ES-I3 (cell line): ENCODE measurements around the gene SSTR5.

ENCODE experiments used
- H3K36me3 ChIP-seq: 2 replicates; pipeline ENCODE4 v1.6.1; 2013; ENCODE audit warnings: mild to moderate bottlenecking, low read length, control low read depth, moderate library complexity; ENCODE audit not compliant: insufficient read depth
- H3K4me1 ChIP-seq: 2 replicates; pipeline ENCODE4 v1.6.1; 2013; ENCODE audit warnings: mild to moderate bottlenecking, control low read depth, low read length; ENCODE audit not compliant: insufficient read depth
- H3K9ac ChIP-seq: 2 replicates; pipeline ENCODE4 v1.6.1; 2013; ENCODE audit warnings: low read depth, mild to moderate bottlenecking, low read length, moderate library complexity
- H3K9me3 ChIP-seq: 2 replicates; pipeline ENCODE4 v1.6.1; 2013; ENCODE audit warnings: mild to moderate bottlenecking, low read length, moderate library complexity; ENCODE audit not compliant: control insufficient read depth, insufficient read depth

Gene SSTR5

DNA sequence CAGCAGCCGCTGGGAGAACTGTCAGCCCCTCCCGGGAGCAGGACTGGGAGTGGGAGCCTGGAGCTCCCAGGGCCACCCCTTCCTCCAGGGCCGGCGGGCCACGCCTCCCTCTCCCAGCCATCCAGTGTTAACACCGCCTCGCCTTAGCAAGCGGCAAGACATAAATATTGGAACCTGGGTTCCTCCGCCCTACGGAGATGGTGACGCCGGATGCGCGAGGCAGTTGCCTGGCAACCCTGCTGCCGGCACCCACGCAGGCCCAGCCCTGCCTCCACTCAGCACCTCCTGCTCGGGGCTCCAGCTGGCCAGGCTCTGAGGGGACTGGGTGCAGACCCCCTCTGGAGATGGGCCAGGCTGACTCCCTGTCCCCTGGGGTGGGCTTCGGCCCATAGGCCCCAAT lies 52.9 kb downstream of the SSTR5 start:
- no peaks in the 10 kb centered on the region for H3K4me1 ChIP-seq
- no peaks in the 10 kb centered on the region for H3K36me3 ChIP-seq
- H3K9ac ChIP-seq, result no peak overlapping the region
- no peaks in the 10 kb centered on the region for H3K9me3 ChIP-seq

DNA sequence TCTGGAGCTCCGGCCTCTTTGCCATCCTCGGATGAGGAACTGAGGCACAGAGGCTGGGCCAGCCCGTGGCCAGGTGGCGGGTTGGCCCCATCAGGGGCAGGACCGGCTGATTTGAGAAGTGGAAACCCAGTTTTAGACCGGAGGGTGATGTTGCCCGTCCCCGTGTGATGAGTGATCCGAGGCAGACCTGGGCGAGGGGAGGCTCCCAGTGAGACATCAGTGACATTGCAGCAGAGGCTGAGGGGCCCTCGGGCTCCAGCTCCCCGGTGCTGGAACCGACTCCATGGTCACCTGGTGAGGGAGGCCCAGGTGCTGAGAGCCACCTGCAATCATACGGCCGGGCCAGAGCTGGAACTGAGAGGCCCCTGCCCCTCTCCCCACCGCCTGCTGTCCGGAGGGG lies 53.5 kb downstream of the SSTR5 start:
- no peaks in the 10 kb centered on the region for H3K4me1 ChIP-seq
- no peaks in the 10 kb centered on the region for H3K36me3 ChIP-seq
- H3K9me3 ChIP-seq, result no peaks in the 10 kb centered on the region
- H3K9ac ChIP-seq, result no peak overlapping the region

DNA sequence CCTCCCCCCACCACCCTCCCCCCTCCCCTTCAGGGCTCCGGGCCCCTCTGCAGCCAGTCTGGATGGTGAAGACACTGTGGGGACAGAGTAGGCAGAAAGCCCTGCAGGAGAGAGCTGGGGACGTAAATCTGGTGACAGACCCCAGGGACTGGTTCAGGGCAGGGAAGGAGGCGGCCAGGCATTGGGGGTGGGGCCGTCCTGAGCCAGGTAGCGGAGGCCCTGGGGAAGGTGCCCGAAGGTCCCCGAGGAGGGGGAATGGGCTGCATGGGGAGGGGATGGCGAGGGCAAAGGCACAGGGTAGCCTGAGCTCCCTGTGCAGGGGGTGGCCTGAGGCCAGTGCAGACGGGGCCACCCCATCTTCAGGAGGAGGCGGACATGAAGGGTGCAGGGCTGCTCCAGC lies 54.0 kb downstream of the SSTR5 start:
- no peak overlapping the region for H3K9ac ChIP-seq
- H3K36me3 ChIP-seq, result no peaks in the 10 kb centered on the region
- H3K4me1 ChIP-seq, result no peaks in the 10 kb centered on the region
- H3K9me3 ChIP-seq, result no peaks in the 10 kb centered on the region

DNA sequence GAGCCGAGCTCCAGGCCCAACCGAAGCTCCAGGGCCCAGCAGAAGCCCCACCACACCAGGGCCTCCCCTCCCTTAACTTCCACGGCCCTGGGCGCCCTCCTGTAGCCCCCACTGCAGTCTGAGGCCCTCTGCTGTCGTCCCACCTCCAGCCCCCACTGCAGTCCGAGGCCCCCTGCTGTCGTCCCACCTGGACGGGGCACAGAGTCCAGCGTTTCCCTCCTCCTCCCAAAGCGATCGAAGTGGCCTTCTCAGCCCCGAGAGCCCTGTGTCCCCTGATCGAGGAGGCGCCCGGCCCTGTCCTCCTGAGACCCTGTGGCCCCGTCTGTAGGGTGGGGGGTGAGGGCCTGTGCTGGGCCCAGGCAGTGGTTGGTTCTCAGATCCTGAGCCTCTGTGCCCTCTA lies 54.6 kb downstream of the SSTR5 start:
- Histone ChIP-seq H3K9ac (no peak overlapping the region), H3K36me3 (no peaks in the 10 kb centered on the region), H3K4me1 (no peaks in the 10 kb centered on the region), H3K9me3 (no peaks in the 10 kb centered on the region)

DNA sequence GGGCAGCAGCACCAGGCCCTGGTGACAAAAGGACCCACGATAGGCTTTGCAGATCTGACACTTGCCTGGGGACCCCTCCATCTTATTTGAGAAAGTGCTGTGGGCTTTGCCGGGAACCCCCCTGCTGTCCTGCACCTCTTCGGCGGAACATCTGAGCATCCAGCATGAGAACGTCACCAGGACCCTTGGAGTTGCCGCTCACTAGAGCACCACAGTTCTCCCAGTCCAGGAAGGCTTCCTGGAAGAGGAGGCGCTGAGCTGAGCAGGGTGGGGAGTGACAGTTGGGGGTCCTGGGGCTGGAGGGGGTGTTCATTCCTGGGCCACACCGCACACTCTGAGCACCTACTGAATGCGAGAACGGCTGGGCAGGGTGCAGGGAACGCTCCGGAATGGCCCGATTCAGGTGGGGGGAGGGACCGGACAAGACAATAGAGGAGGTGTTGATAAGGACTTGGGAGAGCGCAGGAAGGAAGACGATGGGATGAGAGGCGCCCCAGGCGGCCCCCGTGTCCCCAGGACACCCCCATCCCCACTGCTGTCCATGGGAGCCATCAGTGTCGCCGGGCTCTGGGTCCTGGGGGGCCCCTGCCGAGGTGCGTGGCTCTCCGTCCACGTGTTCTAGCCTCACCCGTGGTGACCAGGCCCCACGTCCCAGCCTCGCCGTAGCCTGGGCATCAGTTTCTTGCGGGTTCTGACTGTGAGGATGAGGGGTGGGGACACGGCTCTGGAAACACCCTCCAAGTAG lies 55.6 kb downstream of the SSTR5 start:
- Histone ChIP-seq H3K9ac (no peak overlapping the region), H3K36me3 (no peaks in the 10 kb centered on the region), H3K4me1 (no peaks in the 10 kb centered on the region)

DNA sequence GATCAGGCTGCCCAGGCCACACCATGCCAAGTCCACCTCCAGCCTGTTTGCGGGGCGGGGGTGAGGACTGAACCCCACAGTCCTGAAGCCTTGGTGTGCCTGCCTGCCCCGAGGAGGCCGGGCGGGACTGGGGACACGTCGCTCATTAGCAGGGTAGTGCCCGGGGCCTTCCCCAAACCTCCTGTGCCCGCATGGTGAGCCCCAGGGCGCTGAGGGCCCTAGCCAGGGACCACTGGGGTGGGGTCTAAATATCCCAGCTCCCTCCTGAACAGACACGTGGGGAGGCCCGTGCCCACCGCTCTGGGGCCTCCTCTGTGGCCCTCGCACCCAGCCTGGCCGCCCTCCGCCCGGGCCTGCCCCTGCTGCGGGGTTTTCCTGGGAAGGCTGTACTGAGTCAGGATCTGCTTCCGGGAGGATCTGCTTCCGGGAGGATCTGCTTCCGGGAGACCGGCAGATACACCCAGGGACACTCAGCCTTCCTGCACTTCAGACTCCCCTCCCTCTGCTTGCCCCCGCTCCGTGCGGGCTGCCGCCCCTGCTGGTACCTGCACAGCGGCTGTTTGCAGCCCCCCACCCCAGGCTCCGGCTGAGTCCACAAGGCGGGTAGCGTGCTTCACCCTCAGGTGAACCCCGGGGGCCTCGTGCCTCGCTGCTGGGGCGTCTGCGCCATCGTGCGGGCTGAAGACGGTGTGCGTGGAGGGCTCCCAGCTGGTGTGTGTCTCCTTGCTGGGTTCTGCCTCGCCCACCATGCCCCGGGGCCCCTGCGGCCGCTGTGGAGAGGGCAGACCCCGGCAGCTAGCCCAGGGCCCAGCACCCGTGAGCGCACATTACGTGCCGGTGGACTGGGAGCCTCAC lies 56.8 kb downstream of the SSTR5 start:
- H3K9me3 ChIP-seq, result no peaks in the 10 kb centered on the region
- H3K9ac ChIP-seq, result no peak overlapping the region
- H3K36me3 ChIP-seq, result no peaks in the 10 kb centered on the region
- H3K4me1 ChIP-seq, result no peaks in the 10 kb centered on the region

More for the DNA sequence above, 55.6 kb downstream of the SSTR5 start:
- H3K9me3 ChIP-seq, result no peaks in the 10 kb centered on the region

DNA sequence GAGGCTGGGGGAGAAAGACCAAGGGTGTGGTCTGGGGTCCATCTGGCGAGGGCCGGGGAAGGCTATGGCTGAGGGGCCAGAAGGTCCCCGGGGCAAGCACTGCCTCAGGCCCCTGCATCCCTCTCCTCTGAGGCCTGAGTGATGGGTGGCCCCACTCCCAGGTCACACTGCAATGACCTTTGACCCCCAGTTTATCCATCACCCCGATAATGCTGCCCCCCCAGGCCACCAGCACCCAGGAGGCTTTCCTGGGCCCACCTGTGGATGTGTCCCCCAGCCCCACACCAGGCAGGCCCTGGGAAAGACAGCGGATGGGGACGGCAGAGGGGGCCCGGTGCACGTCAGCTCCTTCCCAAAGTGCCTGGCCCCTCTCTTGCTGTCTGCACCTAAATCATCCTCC lies 57.8 kb downstream of the SSTR5 start:
- no peaks in the 10 kb centered on the region for H3K4me1 ChIP-seq

More for the DNA sequence above, 57.8 kb downstream of the SSTR5 start:
- Histone ChIP-seq H3K9me3 (no peaks in the 10 kb centered on the region), H3K36me3 (no peaks in the 10 kb centered on the region), H3K9ac (no peak overlapping the region)
